Activated CD4-positive, alpha-beta memory T cell treated with anti-CD3 and anti-CD28 coated beads, Interleukin-2, amount 10 ng/mL, durations not matched to agents 7 days and 5 days (primary cell): Measurements from ENCODE around the gene NACA. TPM values are rescaled to one million over a fixed set of nuclear protein-coding genes. Genes with fewer than 3 reads are reported as not detected.

ENCODE experiments used
- total RNA-seq, 2 experiments: library from RNA; stranded (reverse); gene quantifications; one replicate each; pipeline ENCODE4 v1.2.3, GENCODE V29; 2021

NACA gene
- total RNA-seq, 2 experiments from 2014 or later = 826 to 860 TPM

Other genes with a start within 250 kb of the NACA start
- 1 to 10 TPM in 1 of 2 experiments, under 1 TPM in 1; 0.33 to 1.3 TPM for gene GLS2, start 237.1 kb downstream of the NACA start, total RNA-seq
- 1 to 10 TPM; 3.8 to 4.3 TPM for gene RBMS2, start 203.5 kb downstream of the NACA start, total RNA-seq
- 100 to 1,000 TPM; 121 to 126 TPM for gene BAZ2A, start 95.0 kb downstream of the NACA start, total RNA-seq
- gene ATP5F1B, start 79.3 kb downstream of the NACA start, total RNA-seq = 100 to 1,000 TPM; 529 to 549 TPM
- 100 to 1,000 TPM; 240 to 241 TPM for gene PTGES3, start 37.0 kb downstream of the NACA start, total RNA-seq
- gene PRIM1, start 27.0 kb upstream of the NACA start, total RNA-seq = 10 to 100 TPM; 45.0 to 46.2 TPM
- gene HSD17B6, start 38.0 kb upstream of the NACA start, total RNA-seq = 1 to 10 TPM; 2.0 to 2.2 TPM
- gene SDR9C7, start 209.1 kb upstream of the NACA start, total RNA-seq = not detected
- gene RDH16, start 232.3 kb upstream of the NACA start, total RNA-seq = under 1 TPM; 0.28 to 0.53 TPM